Measurements from ENCODE around the gene TIMM9. TPM values are rescaled to one million over a fixed set of nuclear protein-coding genes. Genes with fewer than 3 reads are reported as not detected.

Gene TIMM9
- total RNA-seq, 1 experiment from 2014 or later, result 47.5 TPM

Small RNA genes within 50 kb of the gene (small RNA-seq; reads per million reads assigned to genes)
- gene HSBP1P1 (0 reads per million in 2 experiments), gene RF00019 (0 reads per million in 2 experiments)

Other genes starting within 250 kb of the TIMM9 start
- gene ACTR10, start 227.4 kb downstream of the TIMM9 start, total RNA-seq (2014; rRNA removed; shearing (Covaris generic)), result 72.9 and 79.4 TPM in 2 replicates
- 72.4 and 84.7 TPM in 2 replicates for gene PSMA3, start 182.7 kb downstream of the TIMM9 start, total RNA-seq (2014; rRNA removed; shearing (Covaris generic))
- gene ARID4A, start 129.0 kb downstream of the TIMM9 start, total RNA-seq (2014; rRNA removed; shearing (Covaris generic)), result 4.1 and 4.9 TPM in 2 replicates
- not detected in 2 replicates for gene TOMM20L, start 31.6 kb downstream of the TIMM9 start, total RNA-seq (2014; rRNA removed; shearing (Covaris generic))
- gene KIAA0586, start 188 bp upstream of the TIMM9 start, total RNA-seq (2014; rRNA removed; shearing (Covaris generic)), result 25.8 and 31.0 TPM in 2 replicates
- gene DACT1, start 210.4 kb upstream of the TIMM9 start, total RNA-seq (2014; rRNA removed; shearing (Covaris generic)), result 8.8 and 9.7 TPM in 2 replicates

Data from SK-MEL-5 (cell line).